HG02642 (cell line): ENCODE measurements around the gene DUSP22.
A peak's percentile ranks its signal among the peaks of the same experiment; 100 is the strongest.

Source experiments
- ATAC-seq: cut with Tn5 transposase; IDR thresholded peaks from one replicate; pipeline ENCODE4 v1.9.1; 2021; ENCODE audit warnings: mild to moderate bottlenecking; ENCODE audit not compliant: unreplicated experiment, poor library complexity

The DUSP22 gene

DNA sequence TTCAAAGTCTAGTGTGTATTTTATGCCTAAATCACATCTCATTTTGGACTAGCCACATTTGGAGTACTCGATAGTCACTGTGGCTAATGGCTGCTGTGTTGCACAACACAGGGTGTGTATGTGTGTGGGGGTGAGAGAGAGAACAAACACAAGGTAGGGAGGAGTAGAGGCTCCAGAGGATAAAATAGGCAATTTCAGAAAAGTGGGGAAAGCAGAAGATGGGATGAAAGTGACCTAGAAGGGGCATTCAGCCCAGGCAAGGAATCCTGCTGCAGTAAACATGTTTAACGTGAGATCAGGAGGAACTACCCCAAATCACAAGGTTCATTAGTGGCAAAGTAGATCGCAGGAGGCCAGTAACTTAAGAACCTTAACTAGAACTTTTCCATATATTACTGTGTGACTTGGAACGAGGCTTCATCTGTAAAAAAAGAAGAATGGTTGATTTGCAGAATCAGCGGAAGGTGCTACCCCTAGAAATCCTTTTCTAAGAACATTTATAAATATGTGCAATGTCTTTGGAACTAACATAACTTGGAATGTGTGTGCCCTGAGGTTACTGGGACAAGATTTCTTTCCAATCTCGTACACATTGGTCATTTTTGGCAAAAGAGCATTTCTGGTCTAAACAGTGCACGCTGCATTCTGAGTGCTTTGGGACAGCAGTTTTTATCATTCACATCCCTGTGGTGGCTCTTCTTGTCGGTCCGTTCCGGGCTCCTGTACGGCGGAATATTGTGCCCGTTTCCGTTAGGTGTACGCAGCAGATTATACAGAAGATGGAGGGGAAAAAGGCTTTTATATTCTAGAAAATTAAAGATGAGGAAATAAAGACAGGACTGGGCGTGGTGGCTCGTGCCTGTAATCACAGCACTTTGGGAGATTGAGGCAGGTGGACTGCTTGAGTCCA, 2.6 kb downstream of the DUSP22 start:
- ATAC-seq: no peak

DNA sequence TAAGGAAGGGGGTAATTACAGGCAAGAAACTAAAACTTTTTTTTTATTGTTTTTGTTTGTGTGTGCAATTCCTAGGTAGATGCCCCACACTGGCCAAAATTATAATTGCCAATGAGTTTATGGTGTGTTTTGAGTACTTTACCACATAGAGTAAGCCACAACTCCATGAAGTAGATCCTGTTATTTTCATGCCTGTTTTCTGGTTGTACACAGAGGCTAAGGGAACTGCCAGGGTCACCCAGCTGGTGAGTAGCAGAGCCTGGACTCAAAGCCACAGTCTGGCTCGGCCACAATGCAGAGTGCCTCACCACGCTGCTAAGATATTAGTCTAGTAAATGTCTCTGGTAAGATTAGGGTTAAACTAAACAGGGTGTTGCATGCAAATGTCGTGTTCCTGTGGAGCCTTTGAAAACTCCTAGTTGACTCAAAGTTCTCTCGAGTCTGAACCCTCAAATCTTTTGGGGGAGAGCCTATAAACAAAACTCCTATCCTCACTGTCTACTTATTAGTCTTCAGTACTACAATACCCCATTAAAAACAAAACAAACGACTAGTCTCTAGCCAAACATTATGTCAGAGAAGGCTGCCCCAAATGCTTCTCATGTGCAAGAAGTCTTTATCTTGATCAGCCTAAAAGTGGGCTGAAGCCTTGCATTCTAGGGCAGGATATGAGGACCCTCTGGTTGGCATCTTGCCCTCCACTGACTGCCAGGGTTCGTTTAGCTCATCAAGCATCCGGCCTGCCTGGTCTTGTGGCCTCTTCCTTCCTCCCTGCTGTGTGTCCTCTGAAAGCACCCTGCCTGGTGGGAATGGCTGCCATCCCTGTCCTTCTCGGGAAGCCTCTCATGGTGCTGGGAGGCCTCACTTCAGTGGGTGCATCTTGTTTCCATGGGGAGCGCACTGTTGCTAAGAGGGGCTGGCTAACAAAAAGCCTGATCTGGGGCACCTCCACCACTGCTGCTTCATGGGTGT, 4.2 kb downstream of the DUSP22 start:
- ATAC-seq: peak; percentile 12

DNA sequence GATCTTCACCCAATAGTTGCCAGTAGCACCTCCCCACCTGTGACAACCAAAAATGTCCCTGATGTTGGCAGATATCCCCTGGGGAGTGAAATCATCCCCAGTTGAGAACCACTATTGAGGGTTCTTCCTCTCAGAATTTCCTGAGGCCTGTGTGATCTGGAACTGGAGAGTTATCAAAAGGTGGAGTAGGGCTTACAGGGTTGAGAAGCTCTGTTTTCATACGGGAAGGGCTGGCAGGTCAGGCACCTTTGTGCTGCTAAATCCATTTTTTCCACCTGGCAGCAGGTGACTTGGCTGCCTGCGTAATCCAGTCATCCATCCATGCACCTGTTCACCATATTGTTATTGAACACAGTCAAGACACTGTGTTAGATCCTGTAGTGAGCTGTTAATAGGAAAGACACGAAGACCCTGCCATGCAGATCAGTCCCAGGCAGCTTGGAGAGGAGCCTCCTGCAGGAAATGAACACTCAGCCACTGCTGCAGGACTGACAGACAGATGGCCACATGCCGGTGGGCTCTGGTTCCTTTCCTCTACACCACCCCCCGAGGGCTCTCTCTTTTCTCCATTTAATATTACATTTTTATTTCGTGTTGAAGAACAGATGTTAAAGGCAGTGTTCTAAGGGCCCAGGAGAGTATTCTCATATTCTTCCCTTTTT, 5.4 kb downstream of the DUSP22 start:
- ATAC-seq: no peak

DNA sequence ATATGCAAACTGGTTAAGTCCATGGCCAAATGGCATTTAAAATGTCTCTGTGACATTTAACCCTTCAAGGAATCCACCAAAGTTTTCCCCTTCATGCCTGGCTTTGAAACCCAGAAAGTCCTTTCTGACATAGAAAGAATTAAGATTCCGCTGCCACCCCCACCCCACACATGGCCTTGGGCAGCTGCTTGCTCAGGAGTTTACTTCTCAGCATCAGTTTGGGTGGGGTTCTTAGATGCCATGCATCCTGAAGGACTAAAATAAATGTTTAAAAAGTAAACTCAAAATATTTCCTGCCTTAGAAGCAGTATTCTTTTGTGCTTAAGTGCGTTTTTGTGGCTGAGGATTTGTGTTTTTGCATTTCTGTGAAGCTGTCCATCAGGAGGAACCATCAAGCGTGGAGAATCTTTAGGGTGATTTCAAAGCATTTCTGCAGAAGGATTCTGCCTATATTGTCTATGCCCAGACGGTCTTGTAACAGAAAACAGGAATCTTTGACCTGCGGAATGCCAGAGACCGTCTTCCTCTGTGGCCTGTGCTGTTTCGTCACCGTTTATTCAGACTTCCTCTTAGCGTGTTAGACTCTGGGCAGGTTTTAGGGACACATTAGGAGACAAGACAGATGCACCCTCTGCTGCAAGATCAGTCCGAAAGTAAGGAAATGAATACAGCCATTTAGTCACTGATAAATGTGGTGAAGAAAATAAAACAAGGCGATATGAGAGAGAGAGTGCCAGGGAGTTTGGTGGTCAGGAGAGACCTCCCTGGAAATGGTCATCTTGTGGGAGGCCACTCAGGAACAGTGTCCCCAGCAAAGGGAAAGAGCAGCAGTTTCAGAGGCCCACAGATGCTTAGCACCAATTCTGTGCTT, 6.2 kb downstream of the DUSP22 start:
- no peak for ATAC-seq

DNA sequence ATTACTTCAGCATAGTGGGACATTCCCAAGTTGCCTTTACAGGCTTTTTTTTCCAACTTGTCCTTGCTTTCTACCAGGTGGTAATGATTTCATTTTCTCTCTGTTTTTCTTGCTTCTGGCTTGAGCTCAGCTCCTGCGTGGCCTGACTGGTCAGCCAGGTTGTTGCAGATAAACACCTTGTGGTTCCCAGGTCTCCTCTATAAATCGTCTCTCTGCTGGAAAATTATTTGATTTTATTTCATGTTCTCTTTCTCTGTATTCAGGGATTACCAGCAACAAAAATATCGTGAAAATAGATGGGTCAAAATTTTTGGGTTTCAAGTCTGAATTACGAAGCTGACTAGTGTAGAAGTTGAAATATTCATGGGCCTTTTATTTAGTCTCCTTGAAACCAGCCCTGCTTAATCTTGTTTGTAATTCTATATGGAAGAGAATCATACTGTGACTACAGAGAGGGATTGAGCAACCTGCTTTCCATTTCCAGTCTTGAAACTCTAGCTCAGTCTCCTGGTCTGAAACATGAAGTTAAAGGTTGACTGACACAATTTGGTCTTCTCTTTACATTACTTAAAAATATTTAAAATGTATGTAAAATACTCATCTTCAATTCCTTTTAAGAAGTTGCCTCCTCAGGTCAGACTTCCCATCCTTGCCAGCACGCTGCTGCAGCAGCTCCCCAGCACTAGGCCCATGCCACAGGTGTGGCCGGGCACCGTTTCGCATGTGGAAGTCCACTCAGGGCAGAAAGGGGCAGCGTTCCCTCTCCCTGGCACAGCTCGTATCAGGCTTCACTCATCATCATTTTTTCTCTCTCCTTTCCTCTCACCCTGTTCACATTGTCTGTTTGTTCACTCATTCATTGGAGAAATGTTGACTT, 7.1 kb downstream of the DUSP22 start:
- ATAC-seq: no peak

DNA sequence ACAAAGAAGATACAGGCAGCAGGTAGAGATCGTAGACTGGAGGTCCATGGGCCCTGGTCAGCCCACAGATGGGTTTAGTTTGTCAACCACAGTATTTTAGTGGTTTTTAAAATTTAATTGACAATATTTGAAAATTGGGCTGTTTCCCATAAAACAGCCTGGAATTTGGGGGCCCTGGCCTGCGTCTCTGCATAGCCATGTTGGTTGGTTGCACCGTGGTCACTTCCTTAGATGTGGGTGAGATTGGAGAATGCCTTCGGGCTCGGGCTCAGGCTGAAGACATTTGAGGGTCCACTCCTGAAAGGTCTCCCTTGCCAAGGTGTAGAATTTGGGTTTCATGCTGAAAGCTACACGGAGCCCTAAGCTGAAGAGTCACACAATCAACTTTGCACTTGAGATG, 7.7 kb downstream of the DUSP22 start:
- no peak for ATAC-seq

DNA sequence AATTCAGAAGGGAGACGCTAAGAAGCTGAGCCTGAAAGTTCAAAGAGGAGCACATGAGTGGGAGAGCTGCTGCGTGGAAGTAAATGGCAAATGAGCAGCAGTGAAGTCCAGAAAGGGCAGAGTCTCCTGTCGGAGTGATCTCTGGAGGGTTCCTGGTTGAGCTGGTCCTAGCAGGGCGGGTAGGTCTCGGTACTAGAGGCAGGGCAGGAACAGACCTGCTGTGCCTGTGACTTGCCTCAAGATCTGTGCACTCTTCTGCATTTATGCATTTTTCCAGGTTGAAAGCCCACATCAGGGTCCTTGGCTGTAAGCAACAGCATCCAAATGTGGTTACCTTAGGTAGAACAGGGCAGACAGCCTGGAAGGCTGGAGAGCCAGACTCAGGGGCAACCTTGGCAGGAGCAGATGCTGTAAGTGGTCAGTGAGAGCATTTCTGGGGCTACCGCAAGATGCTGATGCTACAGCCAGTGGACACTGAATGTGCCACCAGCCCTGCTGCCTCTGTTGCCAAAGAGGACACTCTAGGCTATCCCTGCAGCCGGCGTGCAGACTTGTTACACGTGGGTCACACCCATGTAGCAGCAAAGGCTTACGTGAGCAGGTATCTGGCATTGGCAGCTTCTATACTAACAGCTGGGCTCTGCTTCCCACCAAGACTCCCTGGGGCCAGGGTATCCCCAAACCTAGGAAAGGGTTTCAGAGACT, 8.4 kb downstream of the DUSP22 start:
- ATAC-seq: no peak

DNA sequence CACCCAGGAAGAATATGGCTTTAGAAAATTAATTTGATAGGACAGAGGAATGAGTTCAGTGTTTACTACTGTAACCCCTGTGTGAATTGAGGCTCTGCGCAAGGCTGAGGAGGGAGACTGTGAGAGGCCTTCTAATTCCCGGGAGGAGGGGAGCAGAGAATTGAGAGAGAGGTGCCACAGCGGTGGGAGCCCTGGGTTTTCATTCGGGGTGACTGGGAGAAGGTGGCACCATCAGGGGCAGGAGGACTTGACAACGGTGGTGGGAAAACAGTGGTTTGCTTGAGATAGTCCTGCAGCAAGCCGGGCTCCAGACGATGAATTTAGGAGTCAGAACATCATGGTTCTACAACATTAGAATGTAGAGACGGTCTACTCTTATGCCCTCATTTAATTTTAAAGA, 9.2 kb downstream of the DUSP22 start:
- no peak for ATAC-seq

DNA sequence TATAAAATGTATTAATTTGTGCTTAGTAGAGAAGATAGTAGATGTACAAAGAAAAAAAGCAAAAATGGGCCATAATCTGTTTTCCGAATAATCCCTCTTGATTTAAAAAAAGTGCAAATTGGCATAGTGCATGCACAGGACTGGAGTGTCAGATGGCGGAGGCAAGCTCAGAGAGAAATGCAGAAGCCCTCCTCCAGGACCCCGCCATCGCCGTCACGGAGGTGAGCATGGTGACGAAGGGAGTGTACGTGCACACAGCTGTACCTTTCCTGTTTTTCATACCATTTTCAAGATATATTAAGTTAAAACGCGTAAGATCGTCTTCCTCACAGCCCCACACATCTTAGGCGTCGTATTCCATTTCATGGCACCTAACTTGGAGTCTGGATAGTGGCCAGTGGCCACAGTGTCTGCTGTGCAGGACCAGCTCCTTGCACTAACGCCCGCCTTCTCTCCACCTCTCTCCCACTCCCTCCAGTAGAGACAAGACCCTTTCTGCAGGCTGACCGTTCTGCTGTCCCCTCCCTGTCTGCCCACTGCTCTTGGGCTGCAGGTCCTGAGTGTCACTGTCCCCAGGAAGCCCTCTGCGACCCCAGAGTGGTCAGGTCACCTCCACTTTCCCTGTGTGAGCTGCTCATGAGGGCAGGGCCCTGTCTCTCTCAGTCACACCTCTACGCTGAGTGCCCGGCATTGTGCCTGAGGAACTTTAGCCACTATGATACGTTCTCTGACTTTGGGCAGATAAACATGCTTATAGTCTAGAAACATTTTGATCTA, 9.8 kb downstream of the DUSP22 start:
- no peak for ATAC-seq

DNA sequence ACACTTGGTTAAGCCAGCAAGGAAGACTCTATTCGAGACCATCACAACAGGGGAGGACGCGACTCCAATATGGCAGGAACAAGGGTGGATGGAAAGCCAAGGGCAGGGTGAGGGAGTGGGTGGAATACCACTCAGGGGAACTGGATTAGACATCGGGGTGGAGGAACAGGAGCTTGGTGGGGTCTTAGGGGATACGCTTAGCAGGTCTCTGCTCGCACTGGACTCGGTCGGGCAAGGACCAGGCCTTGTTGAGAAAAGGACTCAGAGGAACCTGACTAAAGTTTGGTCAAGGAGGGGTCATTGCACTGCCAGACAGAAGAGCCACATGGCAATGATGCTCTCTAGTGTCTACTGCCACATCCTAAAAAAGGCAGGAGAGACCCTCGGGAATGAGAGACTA, 10.5 kb downstream of the DUSP22 start:
- no peak for ATAC-seq

DNA sequence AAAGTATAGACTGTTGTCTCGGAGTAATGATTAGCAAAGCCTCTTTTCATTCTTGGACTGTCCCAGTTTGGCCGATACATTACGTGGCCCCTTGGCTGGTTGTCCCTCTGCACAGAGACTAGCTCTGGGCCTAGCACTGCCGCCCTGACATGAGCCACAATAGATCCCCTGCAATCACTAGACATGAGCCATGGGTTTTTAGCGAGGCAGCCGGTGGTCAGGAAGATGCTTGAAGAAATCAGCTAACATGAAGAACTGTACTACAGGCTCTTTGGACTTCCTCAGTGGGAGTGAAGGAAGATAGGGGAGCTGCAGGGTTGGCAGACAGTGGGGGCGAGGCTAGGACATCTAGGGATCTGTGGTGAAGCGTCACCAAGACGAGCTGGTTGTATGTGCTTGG, 11.0 kb downstream of the DUSP22 start:
- no peak for ATAC-seq

DNA sequence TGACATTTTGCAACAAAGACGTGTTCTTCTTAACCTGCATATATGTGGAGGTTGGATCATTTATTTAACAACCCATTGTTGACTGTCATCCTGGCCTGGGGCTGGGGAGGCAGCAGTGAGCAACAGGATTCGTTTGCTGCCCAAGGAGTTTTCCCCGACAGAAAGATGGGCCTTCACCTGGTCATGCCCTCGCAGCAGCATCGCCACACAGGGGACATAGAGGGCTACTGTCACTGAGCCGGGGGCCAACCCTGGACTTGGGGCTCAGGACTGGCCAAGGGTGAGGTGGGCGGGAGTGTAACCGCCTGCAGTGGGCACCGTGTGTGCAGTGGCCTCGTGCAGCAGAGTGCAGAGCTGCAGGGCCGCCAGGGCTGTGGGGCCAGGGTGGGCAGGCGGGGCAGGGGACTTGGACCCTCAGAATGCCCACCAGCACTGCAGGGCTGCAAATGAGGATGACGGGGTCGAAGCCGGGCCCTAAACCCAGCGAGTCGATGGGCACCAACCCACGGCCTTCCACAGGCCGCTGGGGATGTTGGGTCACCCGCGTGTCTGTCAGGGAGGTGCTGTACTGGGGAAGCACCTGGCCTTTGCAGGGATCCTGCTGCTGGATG, 11.8 kb downstream of the DUSP22 start:
- ATAC-seq: no peak

DNA sequence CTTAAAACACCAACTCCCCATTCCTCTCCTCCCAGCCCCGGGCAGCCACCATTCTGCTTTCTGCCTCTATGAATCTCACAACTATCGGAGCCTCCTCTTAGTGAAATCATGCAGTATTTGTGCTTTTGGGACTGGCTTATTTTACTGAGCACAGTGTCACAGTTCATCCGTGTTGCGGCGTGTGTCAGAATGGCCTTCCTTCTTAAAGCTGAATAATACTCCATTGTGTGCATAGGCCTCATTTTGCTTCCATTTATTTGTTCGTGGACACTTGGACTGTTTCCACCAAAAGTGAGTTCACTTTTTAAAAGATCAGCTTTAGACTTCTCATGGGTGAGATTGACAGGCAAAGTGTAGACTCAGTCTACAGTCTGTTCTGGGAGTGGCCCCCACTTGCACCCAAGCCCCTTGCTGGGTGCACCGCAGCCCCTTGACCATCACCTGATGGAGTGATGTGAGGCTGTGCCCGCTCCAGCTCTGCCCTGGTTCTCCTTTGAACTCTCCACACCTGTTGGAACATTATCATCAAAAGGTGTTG, 12.6 kb downstream of the DUSP22 start:
- ATAC-seq: no peak

DNA sequence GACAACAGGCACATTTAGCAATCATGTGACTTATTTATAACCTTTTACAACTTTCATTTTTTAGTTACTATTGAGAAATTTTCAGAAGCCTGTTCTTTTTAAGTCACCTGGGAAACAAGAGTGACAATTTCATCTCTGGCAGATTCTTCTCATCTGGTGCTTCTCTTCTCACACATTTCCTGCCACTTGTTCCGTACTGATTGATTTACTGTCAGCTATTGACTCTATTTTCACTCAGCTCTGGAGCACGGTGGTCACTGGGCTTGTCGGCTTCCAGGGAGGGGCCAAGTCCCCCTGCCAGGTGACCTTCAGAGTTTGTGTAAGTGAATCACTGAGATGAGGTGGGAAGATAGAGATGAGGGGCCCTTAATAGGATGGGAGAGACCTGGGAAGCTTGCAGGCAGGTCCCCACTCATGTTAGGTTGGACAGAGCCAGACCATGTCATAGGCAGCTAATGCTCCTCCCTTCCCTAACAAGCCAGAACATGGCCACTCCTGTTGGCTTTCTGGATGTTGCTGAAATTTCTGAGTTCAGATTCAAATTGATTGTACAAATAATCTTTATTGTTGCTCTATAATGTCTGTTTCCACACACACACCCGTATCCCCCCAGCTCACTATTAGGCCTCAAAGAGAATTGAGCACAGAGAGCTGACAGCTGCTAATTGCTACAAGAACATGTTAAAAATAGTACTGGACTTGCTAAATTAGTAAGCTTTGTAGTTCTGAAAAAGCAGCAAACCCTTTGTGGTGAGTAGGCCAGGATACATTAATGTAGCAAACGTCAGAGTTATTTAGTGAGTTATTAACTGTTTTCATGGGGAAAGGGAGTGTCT, 13.3 kb downstream of the DUSP22 start:
- ATAC-seq: peak; percentile 77

DNA sequence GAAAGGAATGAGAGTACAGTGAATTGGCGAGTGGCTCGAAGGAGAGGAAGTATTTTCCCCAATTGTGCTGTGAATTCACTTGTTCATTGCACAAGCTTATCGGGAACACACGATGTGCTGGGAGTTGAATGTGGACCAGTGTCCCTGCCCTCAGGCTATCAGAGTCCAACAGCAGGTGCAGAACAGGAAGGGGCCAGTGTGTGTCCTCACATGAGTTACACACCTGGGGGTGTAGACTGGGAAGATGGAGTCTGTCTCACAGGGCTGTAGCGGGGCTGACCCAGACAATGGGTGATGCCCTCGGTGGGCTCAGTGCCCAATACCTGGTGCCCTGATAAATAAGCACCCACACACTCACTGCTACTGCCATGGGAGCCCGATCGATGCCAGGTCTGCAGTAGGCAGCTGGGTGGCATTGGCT, 14.4 kb downstream of the DUSP22 start:
- no peak for ATAC-seq
